ENCODE data around the gene ERICH3.
"Not testable (repeated sequence)": the region's sequence is repeated elsewhere in the genome, so short reads cannot be mapped to it uniquely, and the experiment has no call there.

Gene ERICH3

DNA sequence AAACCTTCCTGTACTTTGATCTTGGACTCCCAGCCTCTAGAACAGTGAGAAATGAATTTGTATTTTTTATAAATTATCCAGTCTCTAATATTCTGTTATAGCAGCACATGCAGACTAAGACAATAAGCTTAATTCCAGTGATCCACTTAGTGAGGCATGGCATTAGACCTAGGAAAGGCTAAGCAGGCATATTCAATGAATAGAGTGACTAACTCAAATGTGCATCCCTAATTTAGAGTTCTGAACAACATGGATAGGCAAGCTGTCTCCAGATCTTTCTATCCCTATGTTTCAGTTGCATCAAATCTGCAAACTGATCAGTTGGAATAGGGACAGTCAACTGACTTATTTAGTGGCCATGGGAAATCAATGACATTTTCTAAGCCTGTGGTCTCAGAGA, 4.3 kb upstream of the ERICH3 start:
- ChIA-PET POLR2A (no interaction called here), CTCF (no interaction called here)
- no peak for DNase-seq (ENCODE audit: extremely low spot score)
- TF ChIP-seq LEF1 (IDR thresholded peaks at IDR 0.05; ENCODE audit: borderline replicate concordance) (no peak), HDGF (IDR thresholded peaks at IDR 0.05; ENCODE audit: borderline replicate concordance) (no peak), CTBP1 (IDR thresholded peaks at IDR 0.05; ENCODE audit: borderline replicate concordance) (no peak), FOXK2 (IDR thresholded peaks at IDR 0.05) (no peak), FOXM1 (IDR thresholded peaks at IDR 0.05; ENCODE audit: borderline replicate concordance) (no peak), L3MBTL2 (conservative IDR thresholded peaks at IDR 0.05) (no peak)

DNA sequence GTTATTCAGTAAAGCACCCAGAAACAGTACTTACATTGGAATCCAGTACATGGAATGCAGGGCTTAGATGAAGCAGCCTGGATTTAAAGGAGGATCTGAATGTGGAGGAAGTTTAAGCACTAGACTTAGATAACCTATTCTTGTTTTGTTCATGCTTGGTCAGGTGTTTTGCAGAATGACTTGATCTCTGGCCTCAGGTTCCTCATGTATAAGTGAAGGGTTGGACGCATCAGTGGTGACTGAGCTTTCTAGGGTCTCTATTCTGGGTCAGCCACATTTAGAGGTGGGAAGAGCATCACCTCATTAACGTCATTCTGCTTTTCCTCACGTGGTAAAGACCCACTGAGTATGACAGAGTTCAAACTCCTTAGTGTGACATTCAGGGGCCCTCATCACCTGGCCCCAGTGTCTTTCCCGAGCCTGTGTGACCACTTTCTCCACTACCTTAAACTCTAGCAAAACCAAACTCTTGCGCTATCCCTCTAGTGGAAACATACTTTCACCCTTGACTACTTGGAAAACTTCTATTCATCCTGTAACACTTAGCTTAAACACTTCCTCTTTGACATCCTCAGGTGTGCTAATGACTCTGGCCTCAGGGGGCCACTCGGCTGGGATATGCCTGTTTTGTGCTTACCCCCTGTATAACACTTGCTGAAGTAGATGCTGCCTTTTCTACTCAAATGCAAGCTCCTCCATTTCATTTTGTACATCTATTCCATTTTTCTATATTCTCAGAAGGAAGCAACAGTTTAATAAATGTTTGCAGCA, 871 bp upstream of the ERICH3 start:
- ChIA-PET POLR2A (no interaction called here), CTCF (interaction anchor here (0.7 kb wide), 1 partner anchor 15 kb away, joined by 3 read pairs; no protein-coding TSS in a partner anchor)
- no peak for TF ChIP-seq CTBP1 (IDR thresholded peaks at IDR 0.05; ENCODE audit: borderline replicate concordance)
- TF ChIP-seq, protein P1, sequence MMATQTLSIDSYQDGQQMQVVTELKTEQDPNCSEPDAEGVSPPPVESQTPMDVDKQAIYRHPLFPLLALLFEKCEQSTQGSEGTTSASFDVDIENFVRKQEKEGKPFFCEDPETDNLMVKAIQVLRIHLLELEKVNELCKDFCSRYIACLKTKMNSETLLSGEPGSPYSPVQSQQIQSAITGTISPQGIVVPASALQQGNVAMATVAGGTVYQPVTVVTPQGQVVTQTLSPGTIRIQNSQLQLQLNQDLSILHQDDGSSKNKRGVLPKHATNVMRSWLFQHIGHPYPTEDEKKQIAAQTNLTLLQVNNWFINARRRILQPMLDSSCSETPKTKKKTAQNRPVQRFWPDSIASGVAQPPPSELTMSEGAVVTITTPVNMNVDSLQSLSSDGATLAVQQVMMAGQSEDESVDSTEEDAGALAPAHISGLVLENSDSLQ (IDR thresholded peaks at IDR 0.05) = no peak
- TF ChIP-seq FOXK2 (IDR thresholded peaks at IDR 0.05) = no peak
- TF ChIP-seq ELF4 (IDR thresholded peaks at IDR 0.05) = no peak
- TF ChIP-seq LEF1 (IDR thresholded peaks at IDR 0.05; ENCODE audit: borderline replicate concordance) = no peak
- TF ChIP-seq L3MBTL2 (conservative IDR thresholded peaks at IDR 0.05) = no peak
- no peak for TF ChIP-seq SUZ12 (IDR thresholded peaks at IDR 0.05)
- no peak for TF ChIP-seq SP1 (IDR thresholded peaks at IDR 0.05)
- TF ChIP-seq NFRKB (IDR thresholded peaks at IDR 0.05) = no peak
- TF ChIP-seq BHLHE40 (IDR thresholded peaks at IDR 0.05; ENCODE audit: borderline replicate concordance) = no peak
- TF ChIP-seq ARNT (IDR thresholded peaks at IDR 0.05) = no peak
- no peak for DNase-seq (ENCODE audit: extremely low spot score)

DNA sequence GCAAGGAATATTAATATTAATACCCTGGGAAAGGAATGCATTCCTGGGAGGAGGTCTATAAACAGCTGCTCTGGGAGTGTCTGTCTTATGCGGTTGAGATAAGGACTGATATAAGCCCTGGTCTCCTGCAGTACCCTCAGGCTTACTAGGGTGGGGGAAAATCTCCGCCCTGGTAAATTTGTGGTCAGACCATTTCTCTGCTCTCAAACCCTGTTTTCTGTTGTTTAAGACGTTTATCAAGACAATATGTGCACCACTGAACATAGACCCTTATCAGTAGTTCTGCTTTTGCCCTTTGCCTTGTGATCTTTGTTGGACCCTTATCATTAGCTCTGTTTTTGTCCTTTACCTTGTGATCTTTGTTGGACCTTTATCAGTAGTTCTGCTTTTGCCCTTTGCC, 2.7 kb downstream of the ERICH3 start:
- CTCF ChIA-PET; DNase-seq (ENCODE audit: extremely low spot score); POLR2A ChIA-PET: not testable (repeated sequence)

DNA sequence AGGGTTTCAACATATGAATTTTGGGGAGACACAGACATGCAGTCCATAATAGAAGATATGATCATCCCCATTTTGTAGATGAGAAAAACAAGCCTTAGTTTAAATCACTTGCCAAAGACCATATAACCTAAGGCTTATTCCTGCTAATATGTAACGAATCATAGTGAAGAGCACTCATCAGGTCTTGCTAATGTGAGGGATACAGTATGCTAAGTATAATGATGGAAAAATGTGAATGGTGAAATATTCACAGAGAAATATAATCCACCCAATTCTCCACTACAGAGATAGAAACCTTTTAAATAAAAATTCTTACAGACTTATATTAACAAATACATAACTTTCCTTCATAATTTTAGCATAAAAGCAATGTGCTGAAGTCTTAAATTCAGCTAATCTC, 18.9 kb downstream of the ERICH3 start:
- ChIA-PET POLR2A (no interaction called here), CTCF (no interaction called here)
- no peak for TF ChIP-seq NFRKB (IDR thresholded peaks at IDR 0.05)
- TF ChIP-seq CTBP1 (IDR thresholded peaks at IDR 0.05; ENCODE audit: borderline replicate concordance) = no peak
- TF ChIP-seq, protein P1 (IDR thresholded peaks at IDR 0.05) = no peak
- no peak for TF ChIP-seq BHLHE40 (IDR thresholded peaks at IDR 0.05; ENCODE audit: borderline replicate concordance)
- TF ChIP-seq FOXK2 (IDR thresholded peaks at IDR 0.05) = no peak
- TF ChIP-seq LEF1 (IDR thresholded peaks at IDR 0.05; ENCODE audit: borderline replicate concordance) = no peak
- TF ChIP-seq ZNF384 (IDR thresholded peaks at IDR 0.05) = no peak
- no peak for DNase-seq (ENCODE audit: extremely low spot score)

DNA sequence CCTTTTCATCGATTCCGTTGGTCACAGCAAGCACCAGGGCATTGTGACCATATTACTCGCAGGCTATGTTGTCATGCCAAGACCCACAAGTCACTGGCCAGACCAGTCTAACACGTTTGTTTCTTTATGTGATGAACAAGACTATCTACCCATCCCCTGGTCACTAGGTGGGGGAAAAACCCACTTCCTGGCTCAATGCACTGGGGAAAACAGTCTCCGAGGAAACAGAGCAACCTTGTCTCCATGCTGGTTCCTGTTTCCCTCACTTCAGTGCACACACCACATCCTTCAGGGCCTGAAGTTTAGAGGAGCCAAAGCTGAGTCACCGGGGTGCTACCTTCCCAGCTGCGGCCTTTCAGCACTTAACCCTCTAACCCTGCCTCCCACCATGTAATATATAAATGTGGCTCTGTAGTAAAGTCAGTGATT, 20.9 kb downstream of the ERICH3 start:
- CTCF ChIA-PET = no interaction called here
- POLR2A ChIA-PET = no interaction called here
- DNase-seq (ENCODE audit: extremely low spot score) = no peak
- no peak for TF ChIP-seq SUZ12 (IDR thresholded peaks at IDR 0.05)
- TF ChIP-seq TARDBP (IDR thresholded peaks at IDR 0.05) = no peak
- TF ChIP-seq LEF1 (IDR thresholded peaks at IDR 0.05; ENCODE audit: borderline replicate concordance) = no peak
- no peak for TF ChIP-seq NFRKB (IDR thresholded peaks at IDR 0.05)
- no peak for TF ChIP-seq ELF4 (IDR thresholded peaks at IDR 0.05)

DNA sequence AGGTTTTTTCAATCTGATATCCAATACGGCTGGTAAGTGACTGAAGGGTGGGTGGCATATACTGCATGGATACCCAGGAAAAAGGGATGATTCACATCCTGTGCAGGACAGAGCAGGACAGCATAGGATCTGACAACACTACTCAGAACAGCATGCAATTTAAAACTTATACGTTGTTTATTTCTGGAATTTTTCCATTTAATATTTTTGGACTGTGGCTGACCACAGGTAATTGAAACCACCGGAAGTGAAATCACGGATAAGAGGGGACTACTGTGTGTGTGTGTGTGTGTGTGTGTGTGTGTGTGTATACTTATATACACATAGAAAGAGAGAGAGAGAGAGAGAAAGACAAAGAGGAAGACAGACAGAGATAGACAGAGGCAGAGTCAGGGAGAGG, 23.0 kb downstream of the ERICH3 start:
- no peak for DNase-seq (ENCODE audit: extremely low spot score)
- POLR2A ChIA-PET = no interaction called here
- CTCF ChIA-PET = no interaction called here

DNA sequence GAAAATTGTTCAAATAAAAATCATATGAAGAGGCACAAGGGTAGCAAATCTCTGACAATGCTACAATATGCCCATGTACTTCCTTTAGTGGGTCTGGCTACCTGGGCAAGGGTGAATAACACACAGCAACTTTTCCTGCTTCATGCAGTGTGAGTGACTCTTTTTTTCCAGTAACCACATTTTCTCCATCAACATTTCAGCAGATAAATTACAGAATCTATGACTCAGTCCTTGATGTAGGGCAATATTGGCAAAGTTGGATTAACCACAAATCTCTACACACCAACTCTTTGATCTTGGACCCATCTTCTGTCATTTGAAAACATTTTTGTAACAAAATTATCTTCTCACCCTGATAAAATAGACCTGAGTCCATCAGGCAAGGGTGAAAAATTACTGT, 31.7 kb downstream of the ERICH3 start:
- ChIA-PET POLR2A (no interaction called here), CTCF (no interaction called here)
- DNase-seq (ENCODE audit: extremely low spot score) = no peak
- no peak for TF ChIP-seq BHLHE40 (IDR thresholded peaks at IDR 0.05; ENCODE audit: borderline replicate concordance)
- no peak for TF ChIP-seq CTBP1 (IDR thresholded peaks at IDR 0.05; ENCODE audit: borderline replicate concordance)
- no peak for TF ChIP-seq LEF1 (IDR thresholded peaks at IDR 0.05; ENCODE audit: borderline replicate concordance)
- no peak for TF ChIP-seq ELF4 (IDR thresholded peaks at IDR 0.05)
- no peak for TF ChIP-seq ARNT (IDR thresholded peaks at IDR 0.05)
- no peak for TF ChIP-seq SUZ12 (IDR thresholded peaks at IDR 0.05)
- no peak for TF ChIP-seq TARDBP (IDR thresholded peaks at IDR 0.05)
- TF ChIP-seq FOXA1 (IDR thresholded peaks at IDR 0.05) = no peak
- TF ChIP-seq FOXK2 (IDR thresholded peaks at IDR 0.05) = no peak
- no peak for TF ChIP-seq SP1 (IDR thresholded peaks at IDR 0.05)
- TF ChIP-seq HDGF (IDR thresholded peaks at IDR 0.05; ENCODE audit: borderline replicate concordance) = no peak
- no peak for TF ChIP-seq NFRKB (IDR thresholded peaks at IDR 0.05)
- TF ChIP-seq FOXM1 (IDR thresholded peaks at IDR 0.05; ENCODE audit: borderline replicate concordance) = no peak
- no peak for TF ChIP-seq ZNF384 (IDR thresholded peaks at IDR 0.05)
- TF ChIP-seq, protein P1 (IDR thresholded peaks at IDR 0.05) = no peak
- no peak for TF ChIP-seq L3MBTL2 (conservative IDR thresholded peaks at IDR 0.05)

More for the DNA sequence above, 23.0 kb downstream of the ERICH3 start:
- no peak for TF ChIP-seq NFRKB (IDR thresholded peaks at IDR 0.05)
- no peak for TF ChIP-seq TARDBP (IDR thresholded peaks at IDR 0.05)
